Stimulated activated CD4-positive, alpha-beta T cell treated with anti-CD3 and anti-CD28 coated beads, TNF-alpha, amount 100 ng/mL, for 24 hours (primary cell): ENCODE results near the gene PREP.
"Not testable (repeated sequence)": the region's sequence is repeated elsewhere in the genome, so short reads cannot be mapped to it uniquely, and the experiment has no call there.

Experiments
- DNase-seq, 3 experiments: peaks; one replicate each; pipeline ENCODE4 v3.0.0-alpha.2; 2020; ENCODE audit warnings: low read depth in 3 of 3

Gene PREP

GRCh38 chr6:105345506-105345905 lies 57.4 kb downstream of the PREP start:
- DNase-seq, result no peak

GRCh38 chr6:105344881-105345370 lies 58.0 kb downstream of the PREP start:
- no peak for DNase-seq

- not testable (repeated sequence) for DNase-seq
Measured at GRCh38 chr6:105338350-105338983, 64.4 kb downstream of the PREP start.

GRCh38 chr6:105336986-105337385 lies 65.9 kb downstream of the PREP start:
- no peak for DNase-seq

- DNase-seq, result no peak
Measured at GRCh38 chr6:105332576-105332975, 70.3 kb downstream of the PREP start.

- DNase-seq, result no peak
Measured at GRCh38 chr6:105331927-105332326, 71.0 kb downstream of the PREP start.

- no peak for DNase-seq
Measured at GRCh38 chr6:105330913-105331312, 72.0 kb downstream of the PREP start.

- no peak for DNase-seq
Measured at GRCh38 chr6:105330364-105330763, 72.5 kb downstream of the PREP start.

- DNase-seq, result no peak
Measured at GRCh38 chr6:105326833-105327770, 75.8 kb downstream of the PREP start.

- no peak for DNase-seq
Measured at GRCh38 chr6:105326216-105326615, 76.7 kb downstream of the PREP start.

GRCh38 chr6:105324386-105324950 lies 78.4 kb downstream of the PREP start:
- no peak for DNase-seq

GRCh38 chr6:105322499-105323225 lies 80.2 kb downstream of the PREP start:
- DNase-seq, result no peak

GRCh38 chr6:105321728-105322127 lies 81.2 kb downstream of the PREP start:
- DNase-seq, result no peak

- no peak for DNase-seq
Measured at GRCh38 chr6:105321207-105321606, 81.7 kb downstream of the PREP start.

GRCh38 chr6:105320765-105321164 lies 82.1 kb downstream of the PREP start:
- no peak for DNase-seq

GRCh38 chr6:105320271-105320670 lies 82.6 kb downstream of the PREP start:
- DNase-seq, result no peak

GRCh38 chr6:105319331-105319730 lies 83.6 kb downstream of the PREP start:
- no peak for DNase-seq

GRCh38 chr6:105318660-105319059 lies 84.2 kb downstream of the PREP start:
- no peak for DNase-seq

- no peak for DNase-seq
Measured at GRCh38 chr6:105317607-105318533, 85.0 kb downstream of the PREP start.

- DNase-seq, result no peak
Measured at GRCh38 chr6:105313211-105313610, 89.7 kb downstream of the PREP start.

- DNase-seq, result no peak
Measured at GRCh38 chr6:105310947-105311346, 91.9 kb downstream of the PREP start.
